GM18951 (cell line): ENCODE data around the gene CAMTA1.

Experiments
- POLR2A ChIP-seq: IDR thresholded peaks from 4 replicates; pipeline ENCODE4 v1.6.1; 2011; ENCODE audit warnings: mild to moderate bottlenecking; ENCODE audit not compliant: insufficient read length, insufficient read depth; ENCODE audit errors: extremely low read depth
- in situ Hi-C: fragments of 300-500 bp; cut with MboI; formaldehyde crosslinking; loops from one replicate; pipeline ENCODE4 v1.12.0; 2022; ENCODE audit warnings: low sequenced_read_pairs, mixed read lengths, inconsistent platforms; ENCODE audit not compliant: unreplicated experiment

CAMTA1 gene

DNA sequence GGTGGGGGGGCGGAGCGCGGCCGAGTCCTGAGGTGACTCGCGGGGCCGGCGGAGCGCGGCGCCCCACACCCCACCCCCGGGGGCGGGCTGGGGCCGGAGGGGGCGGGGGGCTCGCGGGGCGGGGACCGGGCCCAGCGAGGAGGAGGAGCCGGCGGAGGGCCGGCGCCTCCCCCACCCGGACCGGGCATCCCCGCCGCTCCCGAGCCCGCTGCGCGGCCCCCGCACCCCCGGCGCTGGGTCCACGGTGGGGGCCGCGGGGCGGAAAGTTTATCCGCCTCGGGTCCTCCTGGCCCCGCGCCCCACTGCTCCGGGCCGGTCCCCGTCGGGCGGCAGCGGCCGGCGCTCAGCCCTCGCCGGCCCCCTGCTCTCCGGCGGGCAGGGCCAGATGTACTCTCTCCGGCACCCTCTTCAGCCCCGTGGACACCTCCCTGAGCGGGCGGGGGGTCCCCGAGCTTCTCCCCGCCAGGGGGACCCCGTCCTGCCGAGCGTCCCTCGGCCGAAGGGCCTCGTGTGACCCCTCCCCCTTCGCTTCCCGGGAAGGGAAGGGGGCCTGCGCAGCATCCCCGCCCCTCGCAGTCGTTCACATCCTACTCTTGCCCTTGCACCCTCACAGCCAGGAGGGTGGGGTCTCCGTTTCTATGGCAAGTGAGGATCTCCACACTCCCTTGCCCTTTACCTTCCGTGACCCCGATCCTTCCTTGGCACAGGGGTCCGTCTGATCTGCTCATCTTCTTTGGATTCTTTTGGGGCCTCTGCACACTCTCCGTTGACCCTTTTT lies 663 bp downstream of the CAMTA1 start:
- TF ChIP-seq POLR2A = no peak
- in situ Hi-C loops = no loop called here

DNA sequence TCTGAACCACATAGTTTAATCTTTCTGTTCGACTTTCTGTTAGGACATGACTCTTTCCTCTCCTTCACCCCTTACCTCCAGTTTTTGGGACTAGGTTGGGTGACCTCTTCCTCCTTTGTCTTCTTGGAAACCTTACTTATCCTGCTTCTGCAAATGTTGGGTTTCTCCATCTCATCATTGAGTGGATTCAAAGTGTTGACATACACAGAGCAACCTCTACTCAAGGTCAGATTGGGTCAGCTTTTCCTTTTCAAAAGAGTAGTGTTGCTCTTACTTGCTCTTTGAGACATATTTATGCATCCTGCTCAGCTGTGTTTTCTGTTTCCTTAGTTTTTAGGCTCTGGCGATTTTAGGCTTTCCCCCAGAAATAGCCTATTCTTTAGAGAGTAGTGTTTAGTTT lies 3.7 kb downstream of the CAMTA1 start:
- in situ Hi-C loops = no loop called here
- no peak for TF ChIP-seq POLR2A

DNA sequence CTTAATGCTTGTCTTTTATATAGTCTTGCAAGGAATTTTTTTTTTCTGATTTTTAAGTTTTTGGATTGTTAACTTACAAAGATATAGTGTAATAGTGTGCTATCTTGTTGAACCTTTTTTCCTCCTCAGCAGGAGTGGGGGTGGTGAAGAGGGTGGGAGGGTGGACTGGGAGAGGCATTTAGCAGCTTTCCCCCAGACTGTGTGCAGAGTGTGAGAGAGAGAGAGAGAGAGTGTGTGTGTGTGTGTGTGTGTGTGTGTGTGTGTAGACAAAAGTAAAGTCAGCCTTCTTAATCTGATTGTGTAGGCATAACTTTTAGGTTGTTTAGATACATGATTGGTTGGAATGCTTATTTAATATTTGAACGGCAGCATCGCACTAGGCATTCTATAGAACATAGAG lies 4.9 kb downstream of the CAMTA1 start:
- in situ Hi-C loops = no loop called here
- TF ChIP-seq POLR2A = no peak

DNA sequence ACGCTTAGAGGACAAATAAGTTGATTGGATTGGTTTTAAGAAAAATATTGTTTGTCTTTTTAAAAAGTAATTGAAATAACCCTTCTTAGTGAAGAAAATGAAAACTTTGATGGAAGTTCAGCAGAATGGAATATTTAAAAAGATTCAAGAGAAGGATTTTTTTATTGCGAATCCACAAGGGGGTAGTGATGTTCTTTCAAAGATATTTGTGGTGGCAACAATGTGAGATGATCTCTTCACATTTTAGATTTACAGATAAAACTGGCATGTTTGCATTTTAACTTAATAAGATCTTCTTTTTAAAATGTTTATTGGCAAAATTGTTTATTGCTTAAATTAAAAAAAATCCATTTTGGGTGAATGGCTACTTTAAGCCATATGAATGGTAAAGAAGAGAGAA lies 8.9 kb downstream of the CAMTA1 start:
- in situ Hi-C loops = no loop called here
- TF ChIP-seq POLR2A = no peak

DNA sequence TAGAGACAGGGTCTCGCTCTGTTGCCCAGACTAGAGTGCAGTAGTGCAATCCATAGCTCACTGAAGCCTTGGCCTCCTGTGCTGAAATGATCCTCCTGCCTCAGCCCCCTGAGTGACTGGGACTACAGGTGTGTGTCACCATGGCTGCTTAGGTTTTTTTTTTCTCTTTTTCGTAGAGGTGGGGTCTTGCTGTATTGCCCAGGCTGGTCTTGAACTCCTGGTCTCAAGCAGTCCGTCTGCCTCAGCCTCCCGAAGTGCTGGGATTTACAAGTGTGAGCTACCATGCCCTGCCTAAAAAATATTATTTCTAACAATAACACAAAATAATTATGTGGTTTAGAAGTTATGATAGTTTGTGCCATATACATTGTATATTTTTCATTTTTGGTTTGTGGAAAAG lies 9.9 kb downstream of the CAMTA1 start:
- TF ChIP-seq POLR2A = no peak
- in situ Hi-C loops = no loop called here

DNA sequence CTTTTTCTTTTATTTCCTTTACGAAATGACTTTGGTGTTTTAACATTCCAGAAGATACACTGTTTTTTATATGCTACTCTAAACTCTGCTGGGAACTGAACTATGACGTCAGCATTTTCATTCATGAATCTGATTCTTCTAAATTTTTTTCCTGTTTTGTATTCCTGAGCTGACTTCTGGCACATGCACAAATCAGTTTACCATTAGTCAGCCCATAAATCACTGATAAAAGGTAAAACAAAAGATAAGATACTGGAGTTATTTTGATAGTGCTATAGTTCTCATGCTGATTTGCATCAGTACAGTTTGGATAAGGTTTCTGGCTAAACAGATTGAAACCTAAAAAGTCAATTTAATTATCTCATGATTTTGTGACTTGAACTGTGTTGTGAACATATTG lies 10.4 kb downstream of the CAMTA1 start:
- in situ Hi-C loops = no loop called here
- no peak for TF ChIP-seq POLR2A

DNA sequence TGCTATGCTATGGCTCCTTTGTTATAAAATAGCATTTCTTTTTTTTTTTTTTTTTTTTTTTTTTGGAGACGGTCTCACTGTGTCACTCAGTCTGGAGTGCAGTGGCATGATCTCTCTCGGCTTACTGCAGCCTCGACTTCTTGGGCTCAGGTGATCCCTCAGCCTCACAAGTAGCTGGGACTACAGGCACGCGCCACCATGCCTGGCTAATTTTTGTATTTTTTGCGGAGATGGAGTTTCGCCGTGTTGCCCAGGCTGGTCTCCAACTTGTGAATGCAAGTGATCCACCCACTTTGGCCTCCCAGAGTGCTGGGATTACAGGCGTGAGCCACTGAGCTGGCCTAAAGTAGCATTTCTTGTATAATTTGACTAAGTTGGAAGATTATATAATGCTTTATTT lies 10.8 kb downstream of the CAMTA1 start:
- no peak for TF ChIP-seq POLR2A
- in situ Hi-C loops = no loop called here

DNA sequence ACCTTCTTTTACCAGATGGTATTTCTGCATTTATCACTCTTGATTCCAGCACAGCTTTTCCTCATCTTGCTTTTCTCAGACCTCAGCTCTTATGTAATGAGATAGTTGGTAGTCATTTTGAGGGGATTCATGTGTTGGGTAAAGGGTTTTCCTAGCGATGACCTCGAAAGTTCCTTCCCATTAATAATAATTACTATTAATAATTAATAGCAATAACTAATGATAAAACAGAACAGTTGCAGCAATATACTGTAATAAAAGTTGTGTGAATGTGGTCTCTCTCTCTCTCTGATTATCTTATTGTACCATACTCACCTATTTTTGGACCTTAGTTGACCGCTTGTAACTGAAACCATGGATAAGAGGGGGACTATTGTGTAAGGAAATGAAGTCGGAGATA lies 14.2 kb downstream of the CAMTA1 start:
- no peak for TF ChIP-seq POLR2A
- in situ Hi-C loops = no loop called here

DNA sequence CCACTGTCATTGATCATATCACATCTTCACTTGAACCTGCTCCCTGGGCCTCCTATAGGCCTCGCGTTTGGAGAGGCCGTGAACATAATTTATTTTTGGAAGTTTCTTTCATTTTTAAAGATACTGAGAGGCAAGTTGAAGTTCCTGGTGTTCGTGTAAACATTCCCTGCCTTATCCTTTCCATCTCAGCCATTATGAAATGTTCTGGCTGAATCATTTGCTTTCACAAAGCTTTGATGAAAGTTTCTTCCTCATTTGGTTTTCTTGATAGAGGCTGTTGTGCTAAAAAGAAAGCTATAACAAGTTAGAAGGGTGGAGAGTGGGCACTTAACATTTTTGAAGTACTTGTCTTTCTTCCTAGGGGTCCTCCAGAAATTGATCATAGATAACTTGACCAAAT lies 15.5 kb downstream of the CAMTA1 start:
- TF ChIP-seq POLR2A = no peak
- in situ Hi-C loops = no loop called here

DNA sequence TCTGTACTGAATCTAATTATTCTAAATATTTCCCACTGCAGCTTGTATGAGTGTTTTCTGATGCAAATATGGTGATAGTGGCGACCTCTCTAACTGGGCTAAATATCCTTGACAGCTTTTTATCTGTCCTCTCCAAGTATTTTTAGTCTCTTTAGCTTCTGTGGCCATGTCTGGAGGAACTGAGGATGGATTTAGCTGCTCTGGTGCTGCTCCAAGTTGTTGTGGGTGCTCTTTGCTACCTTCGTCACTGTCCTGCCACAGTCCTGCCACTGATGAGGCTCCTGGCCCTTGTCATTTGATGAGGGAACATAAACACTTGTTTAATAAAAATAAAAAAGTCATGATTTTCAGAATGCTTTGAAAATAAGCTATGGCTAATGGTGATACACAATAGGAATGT lies 15.9 kb downstream of the CAMTA1 start:
- in situ Hi-C loops = no loop called here
- TF ChIP-seq POLR2A = no peak

DNA sequence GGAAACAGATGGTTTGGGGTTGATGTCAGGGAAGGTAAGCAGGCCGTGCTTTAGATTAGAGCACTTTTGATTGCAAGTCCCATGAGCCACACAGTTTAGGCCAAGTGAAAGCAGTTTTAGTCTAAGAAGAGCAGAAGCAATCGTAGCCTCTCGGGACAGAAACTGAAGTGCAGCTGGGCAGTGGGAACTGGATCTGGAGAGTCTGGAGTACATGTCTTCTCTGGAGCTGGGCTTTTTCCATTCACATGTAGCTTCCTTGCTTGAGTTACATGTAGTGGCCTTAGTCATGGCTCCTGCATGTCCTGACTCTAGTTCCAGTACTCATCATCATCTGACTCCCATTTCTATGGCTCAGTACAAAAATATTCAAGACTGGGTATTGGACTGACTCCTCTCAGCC lies 16.7 kb downstream of the CAMTA1 start:
- no peak for TF ChIP-seq POLR2A

DNA sequence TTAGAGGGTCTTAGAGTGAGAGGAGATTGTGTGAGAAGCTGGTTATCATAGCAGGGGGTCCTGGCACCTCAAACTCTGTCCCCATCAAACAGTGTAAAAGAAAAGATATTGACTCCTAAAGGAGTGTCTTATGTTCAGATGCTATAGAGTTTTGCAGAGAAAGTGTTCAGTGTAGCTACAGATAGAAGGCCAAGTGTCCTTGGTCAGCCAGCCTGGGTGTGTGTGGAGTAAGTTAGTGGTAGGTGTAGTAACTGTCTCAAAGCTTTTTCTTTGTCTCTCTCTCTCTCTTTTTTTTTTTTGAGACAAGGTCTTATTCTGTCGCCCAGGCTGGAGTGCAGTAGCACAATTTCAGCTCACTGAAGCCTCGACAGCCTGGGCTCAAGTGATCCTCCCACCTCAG lies 17.2 kb downstream of the CAMTA1 start:
- in situ Hi-C loops = no loop called here
- no peak for TF ChIP-seq POLR2A

More for the DNA sequence above, 16.7 kb downstream of the CAMTA1 start:
- in situ Hi-C loops = no loop called here

DNA sequence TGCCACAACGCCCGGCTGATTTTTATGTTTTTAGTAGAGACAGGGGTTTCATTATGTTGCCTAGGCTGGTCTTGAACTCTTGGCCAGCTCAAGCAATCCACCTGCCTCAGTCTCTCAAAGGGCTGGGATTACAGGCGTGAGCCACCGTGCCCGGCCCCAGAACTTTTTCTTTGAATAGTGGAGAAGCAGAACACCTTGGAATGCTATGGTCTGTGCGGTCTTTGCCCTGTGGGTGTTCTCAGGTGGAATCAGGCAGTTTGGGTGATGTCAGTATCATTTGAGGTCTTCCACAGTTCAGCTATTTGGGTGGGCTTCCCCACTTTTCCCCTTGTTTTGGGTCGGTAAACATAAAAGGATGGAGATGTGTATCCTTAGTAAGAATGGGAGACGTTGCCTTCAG lies 17.6 kb downstream of the CAMTA1 start:
- TF ChIP-seq POLR2A = no peak
- in situ Hi-C loops = no loop called here

DNA sequence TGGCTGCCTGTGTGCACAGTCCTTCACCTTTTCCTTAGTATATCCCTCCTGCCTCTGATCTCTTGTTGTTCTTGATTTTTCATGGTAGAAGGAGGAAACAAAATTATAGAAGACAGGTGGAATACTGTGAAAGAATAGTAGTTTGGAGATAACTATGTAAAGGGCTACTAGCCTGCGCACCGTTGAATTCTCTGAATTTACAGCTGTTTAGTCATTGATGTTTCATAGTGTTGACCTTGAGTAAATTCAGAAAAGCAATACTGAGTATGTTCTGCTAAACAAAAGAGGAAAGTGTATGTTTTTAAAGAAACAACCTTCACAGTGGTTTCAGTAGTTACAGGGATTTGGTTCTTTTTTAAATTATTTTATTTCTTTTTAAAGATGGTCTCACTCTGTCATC lies 18.1 kb downstream of the CAMTA1 start:
- no peak for TF ChIP-seq POLR2A
- in situ Hi-C loops = no loop called here

DNA sequence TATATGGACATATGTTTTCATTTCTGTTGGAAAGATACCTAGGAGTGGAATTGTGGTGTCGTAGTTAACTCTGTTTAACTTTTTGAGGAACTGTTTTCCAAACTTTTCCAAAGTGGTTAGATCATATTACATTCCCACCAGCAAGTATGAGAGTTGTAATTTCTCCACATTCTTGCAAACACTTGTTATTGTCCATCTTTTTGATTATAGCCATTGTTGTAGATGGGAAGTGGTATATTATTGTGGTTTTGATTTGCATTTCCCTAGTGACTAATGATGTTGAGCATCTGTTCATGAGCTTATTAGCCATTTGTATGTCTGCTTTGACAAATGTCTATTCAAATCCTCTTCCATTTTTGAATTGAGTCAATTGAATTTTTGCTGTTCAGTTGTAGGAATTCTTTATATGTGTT lies 19.8 kb downstream of the CAMTA1 start:
- TF ChIP-seq POLR2A = no peak
- in situ Hi-C loops = no loop called here
